ENCODE measurements around the gene CCNF. TPM values are rescaled to one million over a fixed set of nuclear protein-coding genes. Genes with fewer than 3 reads are reported as not detected.

The CCNF gene
- total RNA-seq, 1 experiment from 2014 or later: 12.9 TPM

DNA sequence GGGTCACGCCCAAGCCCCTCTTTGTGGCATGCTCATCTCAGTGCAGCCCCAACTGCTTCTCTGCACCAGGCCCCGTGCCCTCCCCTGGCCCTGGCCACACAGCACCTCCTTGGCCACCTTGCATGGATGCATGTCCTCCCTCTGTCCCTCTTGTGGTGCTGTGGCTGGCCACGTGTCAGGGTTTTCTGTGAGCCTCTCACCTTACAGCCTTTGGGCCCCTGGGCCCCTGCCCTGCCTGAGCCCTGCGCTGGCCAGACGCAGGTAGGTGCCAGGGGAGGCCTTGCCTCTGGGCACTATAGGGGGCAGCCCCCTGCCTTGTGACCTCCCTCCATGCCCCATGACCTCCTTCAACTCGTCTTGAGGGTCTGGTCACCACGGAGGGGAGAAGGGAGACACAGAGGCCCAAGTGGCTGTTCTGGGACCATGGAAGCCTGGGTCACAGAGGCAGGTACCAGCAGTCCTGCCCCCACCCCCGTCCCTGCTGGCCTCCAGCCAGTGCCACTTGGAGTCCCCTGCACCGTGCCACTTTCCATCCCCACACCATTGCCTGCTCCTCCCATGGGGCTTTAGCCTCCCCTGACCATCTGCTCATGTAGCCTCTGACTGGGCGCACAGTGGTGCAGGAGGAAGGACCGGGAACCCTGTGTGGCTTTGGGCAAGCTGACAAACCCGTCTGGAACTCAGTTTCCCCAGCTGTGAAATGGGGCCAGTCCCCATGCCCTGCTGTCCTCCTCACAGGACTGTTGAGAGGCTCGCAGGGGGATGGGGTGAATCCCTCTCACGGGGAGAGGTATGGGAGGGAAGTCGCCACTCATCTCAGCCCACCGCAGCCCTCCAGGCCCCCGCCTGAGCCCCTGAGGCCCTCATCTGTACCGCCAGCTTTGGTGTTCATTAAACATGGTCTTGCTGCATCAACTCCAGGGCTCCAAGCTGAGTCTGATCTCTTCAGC is 73.0 kb downstream of the CCNF start:
- no peak for DNase-seq (ENCODE audit: low read depth, low spot score)
- in situ Hi-C loops (cut with HindIII; ENCODE audit: low pct_unique_long_range_greater_than_20kb, low sequenced_read_pairs): no loop called here

DNA sequence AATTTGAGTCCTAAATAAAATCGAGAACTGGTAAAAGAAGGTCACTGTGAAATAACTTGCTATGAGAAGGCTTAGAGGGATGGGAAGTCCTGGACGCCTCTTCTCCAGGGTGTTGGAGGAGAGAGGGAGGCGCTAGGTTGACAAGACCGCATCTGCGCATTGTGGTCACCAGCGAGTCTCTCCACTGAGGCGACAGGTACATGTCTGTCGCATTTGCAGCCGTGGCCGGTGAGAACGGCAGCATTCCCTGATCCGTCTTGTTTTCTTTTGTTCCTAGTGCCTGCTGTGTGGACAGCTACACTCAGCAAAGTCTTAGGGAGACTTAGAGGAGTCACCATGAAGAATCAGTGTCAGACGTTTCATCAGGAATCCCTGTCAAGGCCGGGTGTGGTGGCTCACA is 76.4 kb downstream of the CCNF start:
- in situ Hi-C loops (cut with HindIII; ENCODE audit: low pct_unique_long_range_greater_than_20kb, low sequenced_read_pairs): no loop called here
- no peak for DNase-seq (ENCODE audit: low read depth, low spot score)

DNA sequence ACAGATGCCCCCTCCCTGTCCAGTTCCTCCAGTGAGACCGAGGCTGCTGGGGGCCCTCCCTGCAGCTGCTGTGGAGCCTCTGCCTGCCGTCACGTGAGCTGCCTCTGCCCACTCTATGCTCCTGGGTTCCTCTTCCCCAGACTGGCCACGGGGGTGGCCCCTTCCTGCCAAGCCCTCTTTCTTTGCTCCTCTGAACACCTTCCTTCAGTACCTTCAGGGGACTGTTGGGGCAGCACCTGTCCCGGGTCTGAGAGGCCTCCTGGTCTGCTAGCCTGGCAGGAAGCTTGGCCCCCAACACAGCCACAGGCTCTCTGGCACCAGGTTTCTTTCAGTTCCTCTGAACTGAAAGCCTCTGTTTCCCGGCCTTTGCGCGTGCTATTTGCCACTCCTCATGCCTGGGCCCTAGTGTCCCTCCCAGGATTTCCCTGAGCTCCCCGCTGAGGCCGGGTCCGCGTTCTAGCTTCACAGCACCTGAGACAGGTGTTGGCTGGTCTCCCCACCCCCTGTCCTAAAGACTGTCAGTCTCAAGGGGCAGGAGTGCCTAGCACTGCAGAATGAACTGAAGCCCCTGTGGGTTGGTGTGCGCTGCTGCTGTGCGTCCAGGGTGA is 77.9 kb downstream of the CCNF start:
- in situ Hi-C loops (cut with HindIII; ENCODE audit: low pct_unique_long_range_greater_than_20kb, low sequenced_read_pairs): no loop called here
- DNase-seq (ENCODE audit: low read depth, low spot score): no peak

DNA sequence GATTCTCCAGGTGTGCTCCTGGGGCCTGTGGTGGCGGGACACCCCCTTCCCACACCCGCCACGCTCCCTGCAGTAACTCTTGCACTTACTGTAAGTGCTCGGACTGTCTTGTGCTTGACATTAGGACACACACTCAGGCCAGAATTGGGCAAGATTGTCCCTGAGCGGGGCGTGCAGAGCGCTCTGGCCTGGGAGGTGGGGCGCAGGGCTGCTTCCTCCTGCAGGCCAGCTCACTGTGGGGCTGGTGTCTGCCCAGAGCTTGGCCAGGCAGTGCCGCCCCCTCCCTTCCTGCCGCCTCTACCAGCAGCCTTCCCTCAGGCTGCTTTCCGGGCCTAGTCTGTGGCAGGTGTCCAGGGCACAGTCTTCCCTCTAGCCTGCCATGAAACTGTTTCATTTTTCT is 78.4 kb downstream of the CCNF start:
- in situ Hi-C loops (cut with HindIII; ENCODE audit: low pct_unique_long_range_greater_than_20kb, low sequenced_read_pairs): no loop called here
- DNase-seq (ENCODE audit: low read depth, low spot score): no peak

Small RNA genes lying within 50 kb of the gene (small RNA-seq; reads per million reads assigned to genes)
- gene MIR6768: 0 to 0.24 reads per million in 2 experiments

Other genes with a start within 250 kb of the CCNF start
- gene CASKIN1, start 232.8 kb upstream of the CCNF start, total RNA-seq (2014; rRNA removed; shearing (Covaris generic)): 0.67 and 0.95 TPM in 2 replicates
- 29.9 and 33.4 TPM in 2 replicates for gene MLST8, start 224.0 kb upstream of the CCNF start, total RNA-seq (2014; rRNA removed; shearing (Covaris generic))
- 0.96 and 1.6 TPM in 2 replicates for gene BRICD5, start 218.6 kb upstream of the CCNF start, total RNA-seq (2014; rRNA removed; shearing (Covaris generic))
- 13.6 and 15.1 TPM in 2 replicates for gene PGP, start 214.6 kb upstream of the CCNF start, total RNA-seq (2014; rRNA removed; shearing (Covaris generic))
- gene E4F1, start 205.9 kb upstream of the CCNF start, total RNA-seq (2014; rRNA removed; shearing (Covaris generic)): 17.5 and 19.0 TPM in 2 replicates
- 1.0 and 1.3 TPM in 2 replicates for gene DNASE1L2, start 193.0 kb upstream of the CCNF start, total RNA-seq (2014; rRNA removed; shearing (Covaris generic))
- 44.5 and 47.7 TPM in 2 replicates for gene ECI1, start 177.9 kb upstream of the CCNF start, total RNA-seq (2014; rRNA removed; shearing (Covaris generic))
- gene RNPS1, start 161.3 kb upstream of the CCNF start, total RNA-seq (2014; rRNA removed; shearing (Covaris generic)): 101 and 113 TPM in 2 replicates
- 0.24 and 0.40 TPM in 2 replicates for gene ABCA3, start 88.7 kb upstream of the CCNF start, total RNA-seq (2014; rRNA removed; shearing (Covaris generic))
- 12.1 and 15.2 TPM in 2 replicates for gene TEDC2, start 30.7 kb downstream of the CCNF start, total RNA-seq (2014; rRNA removed; shearing (Covaris generic))
- 0.21 TPM in 1 of 2 replicates, not detected in the other for gene NTN3, start 41.9 kb downstream of the CCNF start, total RNA-seq (2014; rRNA removed; shearing (Covaris generic))
- 5.7 and 9.3 TPM in 2 replicates for gene TBC1D24, start 45.7 kb downstream of the CCNF start, total RNA-seq (2014; rRNA removed; shearing (Covaris generic))
- gene ATP6V0C, start 84.5 kb downstream of the CCNF start, total RNA-seq (2014; rRNA removed; shearing (Covaris generic)): 77.8 and 90.0 TPM in 2 replicates
- 119 and 124 TPM in 2 replicates for gene AMDHD2, start 90.9 kb downstream of the CCNF start, total RNA-seq (2014; rRNA removed; shearing (Covaris generic))
- gene CEMP1, start 102.0 kb downstream of the CCNF start, total RNA-seq (2014; rRNA removed; shearing (Covaris generic)): not detected in 2 replicates
- 12.3 and 16.3 TPM in 2 replicates for gene PDPK1, start 108.6 kb downstream of the CCNF start, total RNA-seq (2014; rRNA removed; shearing (Covaris generic))